Activated naive CD4-positive, alpha-beta T cell treated with anti-CD3 and anti-CD28 coated beads, Interleukin-2, amount 50 U/mL, for 24 hours (primary cell): ENCODE measurements around the gene ZFP36L2.

Experiments
- H3K27ac Mint-ChIP-seq: one replicate; pipeline ENCODE4 v1.8.0; 2021; ENCODE audit warnings: mild to moderate bottlenecking, mixed read lengths
- H3K27me3 Mint-ChIP-seq: one replicate; pipeline ENCODE4 v1.8.0; 2021; ENCODE audit warnings: mixed read lengths
- H3K36me3 Mint-ChIP-seq: one replicate; pipeline ENCODE4 v1.8.0; 2021; ENCODE audit warnings: mixed read lengths
- H3K4me1 Mint-ChIP-seq: one replicate; pipeline ENCODE4 v1.8.0; 2021; ENCODE audit warnings: mixed read lengths
- H3K4me3 Mint-ChIP-seq: one replicate; pipeline ENCODE4 v1.8.0; 2021; ENCODE audit warnings: mild to moderate bottlenecking, mixed read lengths
- H3K9me3 Mint-ChIP-seq: one replicate; pipeline ENCODE4 v1.8.0; 2021; ENCODE audit warnings: mixed read lengths

ZFP36L2 gene, protein sequence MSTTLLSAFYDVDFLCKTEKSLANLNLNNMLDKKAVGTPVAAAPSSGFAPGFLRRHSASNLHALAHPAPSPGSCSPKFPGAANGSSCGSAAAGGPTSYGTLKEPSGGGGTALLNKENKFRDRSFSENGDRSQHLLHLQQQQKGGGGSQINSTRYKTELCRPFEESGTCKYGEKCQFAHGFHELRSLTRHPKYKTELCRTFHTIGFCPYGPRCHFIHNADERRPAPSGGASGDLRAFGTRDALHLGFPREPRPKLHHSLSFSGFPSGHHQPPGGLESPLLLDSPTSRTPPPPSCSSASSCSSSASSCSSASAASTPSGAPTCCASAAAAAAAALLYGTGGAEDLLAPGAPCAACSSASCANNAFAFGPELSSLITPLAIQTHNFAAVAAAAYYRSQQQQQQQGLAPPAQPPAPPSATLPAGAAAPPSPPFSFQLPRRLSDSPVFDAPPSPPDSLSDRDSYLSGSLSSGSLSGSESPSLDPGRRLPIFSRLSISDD

DNA sequence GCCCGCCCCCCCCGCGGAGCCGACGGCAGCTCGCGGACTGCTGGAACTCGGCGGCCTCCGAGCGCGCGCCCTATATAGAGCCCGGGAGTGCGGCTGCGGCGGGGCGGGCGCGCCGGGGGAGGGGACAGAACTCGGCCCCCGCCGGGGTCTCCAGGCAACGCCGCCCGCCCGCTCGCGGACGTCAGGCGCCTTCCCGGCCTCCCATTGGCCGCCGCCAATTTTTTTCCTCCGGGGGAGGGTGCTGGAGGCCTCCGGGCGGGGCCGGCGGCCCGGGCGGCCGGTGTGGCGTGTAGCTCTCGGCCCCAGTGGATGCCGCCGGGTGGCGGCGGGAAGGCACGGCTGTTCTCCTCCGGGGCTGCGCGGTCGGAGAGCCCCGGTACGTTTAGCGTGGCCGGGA, at the start of gene ZFP36L2:
Gene ZFP36L2, minus strand, starts transcription at position 49 of the 397 bp plus-strand sequence. CDS start 291 bp downstream, outside the sequence.
- Mint-ChIP-seq H3K27ac (peak within 1 kb of the TSS; percentile 94), H3K4me1 (peaks cover 40% of the 10 kb centered on the region), H3K4me3 (peak within 1 kb of the TSS; percentile 95), H3K36me3 (peaks cover 13% of the 10 kb centered on the region), H3K9me3 (no peaks in the 10 kb centered on the region), H3K27me3 (no peaks in the 10 kb centered on the region)

DNA sequence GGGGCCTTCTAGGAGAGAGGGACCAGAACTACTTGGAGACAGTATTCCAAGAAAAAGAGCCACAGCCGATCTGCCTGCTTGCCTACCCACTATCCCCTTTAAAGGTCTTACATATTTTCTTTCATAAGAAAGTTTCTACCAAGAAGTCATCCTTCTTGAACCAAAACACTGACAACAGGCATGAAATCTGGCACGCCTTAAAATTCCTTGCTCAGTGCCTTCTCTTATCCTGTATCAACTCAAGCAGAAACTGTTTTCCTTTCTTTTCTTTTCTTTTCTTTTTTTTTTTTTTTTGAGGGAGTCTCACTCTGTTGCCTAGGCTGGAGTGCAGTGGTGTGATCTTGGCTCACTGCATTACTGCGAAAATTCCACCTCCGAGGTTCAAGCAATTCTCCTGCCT, 48.3 kb upstream of the ZFP36L2 start:
- Mint-ChIP-seq H3K27ac (no peak overlapping the region), H3K36me3 (peaks cover 15% of the 10 kb centered on the region), H3K4me1 (no peaks in the 10 kb centered on the region), H3K9me3 (no peaks in the 10 kb centered on the region), H3K27me3 (no peaks in the 10 kb centered on the region), H3K4me3 (no peak overlapping the region)

DNA sequence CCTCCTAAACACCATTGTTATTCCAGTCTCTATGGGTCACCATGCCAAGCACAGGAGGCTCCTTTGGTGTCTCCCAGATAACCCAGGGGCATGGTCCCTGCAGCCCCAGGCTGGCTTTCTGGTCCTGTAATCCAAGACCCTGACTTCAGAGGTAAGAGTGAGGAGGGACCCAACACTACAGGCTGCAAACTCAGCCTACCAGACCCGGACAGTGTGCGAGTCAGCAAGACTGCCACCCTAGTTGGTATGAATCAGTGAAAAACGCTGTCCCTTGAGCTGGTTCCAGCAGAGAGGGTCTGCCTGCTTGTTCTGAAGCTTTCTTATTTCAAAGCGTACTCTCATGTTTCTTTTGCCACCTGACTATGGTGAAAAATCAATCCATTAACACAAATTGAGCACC, 47.6 kb upstream of the ZFP36L2 start:
- H3K27ac Mint-ChIP-seq = peak overlapping the region; percentile 41
- no peak overlapping the region for H3K4me3 Mint-ChIP-seq
- H3K4me1 Mint-ChIP-seq = no peaks in the 10 kb centered on the region
- peaks cover 13% of the 10 kb centered on the region for H3K36me3 Mint-ChIP-seq
- no peaks in the 10 kb centered on the region for H3K9me3 Mint-ChIP-seq
- H3K27me3 Mint-ChIP-seq = no peaks in the 10 kb centered on the region

DNA sequence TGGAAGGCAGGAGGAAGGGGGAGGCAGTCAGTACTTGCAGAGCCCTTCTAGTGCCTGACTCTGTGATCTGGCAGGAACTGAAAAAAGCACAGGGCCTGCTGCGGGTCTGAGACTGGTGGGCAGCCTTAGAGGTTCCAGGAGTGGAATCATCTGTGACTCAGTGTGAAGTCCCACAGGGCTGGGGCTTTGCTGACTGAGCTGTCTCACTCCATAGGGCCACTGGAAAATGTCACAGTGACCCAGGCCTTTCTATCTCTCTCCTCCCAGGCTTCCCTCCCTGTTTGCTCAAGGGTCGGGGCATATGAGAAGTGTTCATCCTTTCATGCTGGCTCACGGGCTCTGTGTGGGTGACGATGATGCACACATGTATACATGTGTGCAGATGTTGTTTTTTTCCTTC, 47.1 kb upstream of the ZFP36L2 start:
- Mint-ChIP-seq H3K27me3 (no peaks in the 10 kb centered on the region), H3K9me3 (no peaks in the 10 kb centered on the region), H3K27ac (peak overlapping the region; percentile 41), H3K4me1 (no peaks in the 10 kb centered on the region), H3K36me3 (peaks cover 12% of the 10 kb centered on the region), H3K4me3 (no peak overlapping the region)

DNA sequence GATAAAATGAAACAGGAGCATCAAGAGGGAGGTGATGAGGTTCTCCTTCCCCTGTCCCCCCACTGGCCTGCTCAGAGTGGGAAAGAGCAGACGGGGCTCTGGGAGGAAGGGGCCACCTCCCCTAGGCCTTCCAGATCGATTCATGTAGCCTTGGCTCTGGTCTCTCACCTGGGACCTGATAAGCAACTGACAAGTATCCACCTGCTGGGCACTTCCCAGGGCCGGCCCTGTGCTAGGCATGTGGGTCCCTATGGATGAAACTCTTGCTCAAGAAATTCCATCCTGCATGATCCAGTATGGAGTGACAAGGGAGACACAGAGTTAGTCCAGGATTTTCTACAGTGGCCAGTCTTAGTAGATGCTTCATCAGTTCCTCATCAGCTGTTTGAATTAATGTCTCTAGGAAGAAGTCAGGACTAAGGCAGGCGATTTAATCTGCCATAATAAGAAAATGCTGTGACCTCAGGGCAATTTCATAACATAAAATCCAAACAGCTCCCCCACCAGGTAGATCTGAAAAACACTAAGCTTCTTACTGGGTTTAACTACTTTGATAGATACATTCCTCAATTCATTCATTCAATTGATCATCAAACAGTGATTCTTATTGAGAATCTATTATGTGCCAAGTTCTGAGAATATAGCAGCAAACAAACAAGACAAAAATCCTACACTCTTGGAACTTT, 44.7 kb upstream of the ZFP36L2 start:
- no peak overlapping the region for H3K27ac Mint-ChIP-seq
- H3K4me1 Mint-ChIP-seq = no peaks in the 10 kb centered on the region
- H3K27me3 Mint-ChIP-seq = no peaks in the 10 kb centered on the region
- no peaks in the 10 kb centered on the region for H3K9me3 Mint-ChIP-seq
- H3K36me3 Mint-ChIP-seq = peaks cover 8% of the 10 kb centered on the region
- no peak overlapping the region for H3K4me3 Mint-ChIP-seq

DNA sequence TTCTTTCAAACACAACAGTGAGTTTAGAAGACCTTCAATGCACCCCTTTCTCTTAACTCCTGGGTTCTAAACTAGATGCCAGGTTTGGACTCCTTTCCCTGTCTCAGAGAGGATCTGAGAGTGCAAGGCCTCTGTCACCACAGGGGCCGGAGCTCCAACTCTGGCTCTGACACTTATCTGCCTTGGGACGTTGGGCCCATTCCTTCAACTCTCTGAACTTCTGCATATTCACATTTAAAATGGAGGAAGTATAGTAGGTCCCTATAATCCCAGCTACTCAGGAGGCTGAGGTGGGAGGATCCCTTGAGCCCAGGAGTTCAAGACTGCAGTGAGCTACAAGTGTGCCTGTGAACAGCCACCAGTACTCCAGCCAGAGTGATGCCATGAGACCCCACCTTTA, 44.1 kb upstream of the ZFP36L2 start:
- Mint-ChIP-seq H3K9me3 (no peaks in the 10 kb centered on the region), H3K36me3 (peaks cover 8% of the 10 kb centered on the region), H3K4me1 (no peaks in the 10 kb centered on the region), H3K27me3 (no peaks in the 10 kb centered on the region), H3K27ac (no peak overlapping the region), H3K4me3 (no peak overlapping the region)

DNA sequence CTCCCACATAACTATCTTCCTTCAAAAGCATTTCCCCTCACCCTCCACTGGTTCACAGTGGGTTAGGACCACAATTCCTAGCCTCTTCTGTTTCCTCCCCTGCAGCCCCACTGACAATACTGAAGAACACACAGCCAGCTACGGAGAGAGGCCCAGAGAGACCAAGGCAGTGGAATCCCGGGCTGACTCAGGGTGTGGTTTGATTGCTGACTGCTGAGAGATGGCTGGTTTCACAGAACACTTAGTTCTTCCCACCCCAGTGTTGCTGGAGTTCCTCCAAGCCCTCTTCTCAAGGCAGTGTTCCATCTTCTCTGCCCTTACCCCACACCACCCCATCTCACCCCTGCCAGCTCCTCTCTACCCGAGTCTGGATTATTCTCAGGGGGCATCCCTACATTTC, 43.3 kb upstream of the ZFP36L2 start:
- H3K27me3 Mint-ChIP-seq = no peaks in the 10 kb centered on the region
- H3K4me1 Mint-ChIP-seq = no peaks in the 10 kb centered on the region
- H3K36me3 Mint-ChIP-seq = peaks cover 8% of the 10 kb centered on the region
- no peaks in the 10 kb centered on the region for H3K9me3 Mint-ChIP-seq
- no peak overlapping the region for H3K27ac Mint-ChIP-seq
- no peak overlapping the region for H3K4me3 Mint-ChIP-seq

DNA sequence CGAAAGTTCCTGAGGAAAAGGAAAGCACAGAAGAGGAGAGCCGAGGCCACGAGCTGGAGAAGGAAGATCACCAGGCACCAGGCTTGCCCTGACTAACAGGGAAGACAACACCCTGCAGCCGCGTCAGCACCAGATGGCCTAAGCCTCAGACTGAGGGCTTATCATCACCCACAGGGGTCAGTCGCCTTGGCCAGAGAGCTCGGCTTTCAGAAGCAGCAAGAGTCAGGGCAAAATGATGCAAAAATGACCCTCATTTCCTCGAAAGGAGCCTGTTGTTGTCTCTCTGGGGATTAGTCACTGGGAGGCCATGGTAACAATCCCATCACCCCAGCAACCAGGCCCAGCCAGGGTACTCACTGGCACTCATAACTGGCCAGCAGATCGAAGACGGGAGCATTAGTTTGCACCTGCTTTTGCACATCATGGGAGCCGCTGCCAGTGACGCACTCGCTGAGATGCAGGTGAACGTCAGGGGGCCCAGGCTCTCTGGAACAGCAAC, 42.7 kb upstream of the ZFP36L2 start:
- no peaks in the 10 kb centered on the region for H3K4me1 Mint-ChIP-seq
- no peaks in the 10 kb centered on the region for H3K9me3 Mint-ChIP-seq
- H3K4me3 Mint-ChIP-seq = no peak overlapping the region
- no peaks in the 10 kb centered on the region for H3K27me3 Mint-ChIP-seq
- H3K36me3 Mint-ChIP-seq = peaks cover 7% of the 10 kb centered on the region
- no peak overlapping the region for H3K27ac Mint-ChIP-seq

DNA sequence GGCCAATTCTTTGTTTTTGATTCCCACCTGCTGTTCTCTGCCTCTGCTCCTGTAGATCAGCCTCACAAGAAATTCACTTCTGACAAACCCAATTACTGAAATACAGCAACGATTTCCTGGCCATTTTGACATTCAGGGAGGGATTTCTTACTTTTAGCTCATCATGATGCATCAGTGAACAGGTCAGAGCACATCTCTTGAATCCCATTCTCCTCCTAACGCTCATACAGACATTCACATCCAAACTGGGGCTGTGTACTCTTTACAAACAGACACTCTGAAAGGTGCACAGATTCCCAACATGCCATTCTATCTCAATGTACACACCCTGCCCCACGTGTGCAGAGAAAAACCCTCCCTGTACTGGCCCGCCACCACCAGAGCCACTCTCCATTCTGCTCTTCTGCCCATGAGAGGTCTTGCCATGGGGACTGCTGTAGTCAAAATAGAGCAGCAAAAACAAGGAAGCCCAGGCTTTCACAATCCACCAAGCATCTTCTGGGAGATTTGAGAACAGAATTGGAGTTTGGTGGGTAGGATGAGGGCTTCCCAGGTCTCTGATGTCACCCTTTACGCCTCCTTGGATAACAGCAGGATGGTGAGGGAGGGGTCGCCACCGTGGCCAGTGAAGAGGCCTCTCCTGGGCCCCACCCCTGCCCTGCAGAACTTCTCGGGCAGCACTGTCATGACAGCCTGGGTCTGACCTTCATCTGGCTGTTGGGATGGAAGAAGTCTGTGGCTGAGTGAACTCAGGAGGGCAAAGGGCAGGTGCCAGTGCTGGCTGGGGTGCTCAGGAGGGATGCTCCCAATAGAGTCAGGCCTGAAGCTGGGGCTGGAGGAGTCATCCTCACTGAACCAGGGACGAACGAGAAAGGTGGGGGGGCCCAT, 41.9 kb upstream of the ZFP36L2 start:
- Mint-ChIP-seq H3K27ac (no peak overlapping the region), H3K4me1 (no peaks in the 10 kb centered on the region), H3K9me3 (no peaks in the 10 kb centered on the region), H3K4me3 (no peak overlapping the region), H3K27me3 (no peaks in the 10 kb centered on the region), H3K36me3 (peaks cover 5% of the 10 kb centered on the region)

DNA sequence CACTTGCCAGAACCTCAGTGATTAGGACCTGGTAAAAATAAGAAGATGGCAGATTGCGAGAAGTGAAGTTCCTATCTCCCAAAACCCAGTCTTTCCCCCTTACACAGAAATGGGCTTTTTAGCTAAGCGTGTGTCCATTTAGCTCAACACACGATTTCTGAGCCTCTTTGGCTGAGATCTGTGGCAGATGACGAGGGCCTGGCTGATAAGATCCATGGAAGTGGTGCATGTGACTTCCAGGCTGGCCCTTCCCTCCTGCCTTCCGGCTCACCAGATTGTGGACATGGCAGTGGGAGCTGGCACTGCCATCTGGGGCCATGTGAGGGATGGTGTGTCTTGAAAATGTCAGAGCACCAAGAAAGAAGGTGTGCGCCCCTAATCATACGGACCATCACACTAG, 41.0 kb upstream of the ZFP36L2 start:
- Mint-ChIP-seq H3K9me3 (no peaks in the 10 kb centered on the region), H3K36me3 (peaks cover 7% of the 10 kb centered on the region), H3K4me3 (no peak overlapping the region), H3K4me1 (no peaks in the 10 kb centered on the region), H3K27me3 (no peaks in the 10 kb centered on the region), H3K27ac (no peak overlapping the region)

DNA sequence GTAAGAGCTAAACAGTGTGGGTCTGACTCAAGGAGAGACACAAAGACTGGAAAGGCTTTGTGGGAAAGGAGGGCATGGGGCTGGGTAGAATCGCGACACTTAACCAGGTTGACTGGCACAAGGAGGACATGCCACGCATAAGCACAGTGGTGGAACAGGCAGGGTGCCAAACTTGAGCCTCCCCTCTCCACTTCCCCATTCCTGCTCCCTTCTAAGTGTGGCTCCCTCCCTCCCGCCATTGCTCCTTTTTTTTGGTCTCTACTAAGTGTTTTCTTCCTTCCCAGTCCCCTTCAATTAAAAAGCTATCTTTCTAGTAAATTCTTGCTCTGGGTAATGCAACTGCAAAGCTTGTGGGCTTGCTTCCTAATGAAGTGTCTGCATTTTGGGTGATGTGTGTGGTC, 40.3 kb upstream of the ZFP36L2 start:
- Mint-ChIP-seq H3K36me3 (peaks cover 11% of the 10 kb centered on the region), H3K4me1 (no peaks in the 10 kb centered on the region), H3K27me3 (no peaks in the 10 kb centered on the region), H3K4me3 (no peak overlapping the region), H3K27ac (no peak overlapping the region), H3K9me3 (no peaks in the 10 kb centered on the region)

DNA sequence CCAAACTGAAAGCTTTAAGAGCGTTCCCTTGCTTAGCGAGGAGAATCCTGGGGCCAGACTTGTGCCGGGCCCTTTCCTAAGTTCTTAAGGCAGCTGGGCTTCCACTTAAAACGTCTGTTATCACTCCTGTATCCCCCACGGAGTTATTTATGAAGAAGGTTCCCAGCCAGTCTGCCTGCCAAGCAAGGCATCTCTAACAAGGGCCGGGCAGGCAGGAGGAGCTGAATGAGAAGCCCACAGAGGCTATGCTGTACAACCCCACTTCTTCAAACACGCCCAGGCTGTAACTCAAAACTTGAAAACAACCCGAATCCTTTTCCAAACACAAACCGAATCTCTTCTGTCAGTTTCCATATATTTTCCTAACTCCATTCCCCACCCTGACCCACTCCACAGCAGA, 39.0 kb upstream of the ZFP36L2 start:
- no peaks in the 10 kb centered on the region for H3K4me1 Mint-ChIP-seq
- no peak overlapping the region for H3K27ac Mint-ChIP-seq
- H3K36me3 Mint-ChIP-seq = peaks cover 9% of the 10 kb centered on the region
- H3K27me3 Mint-ChIP-seq = no peaks in the 10 kb centered on the region
- no peak overlapping the region for H3K4me3 Mint-ChIP-seq
- no peaks in the 10 kb centered on the region for H3K9me3 Mint-ChIP-seq

DNA sequence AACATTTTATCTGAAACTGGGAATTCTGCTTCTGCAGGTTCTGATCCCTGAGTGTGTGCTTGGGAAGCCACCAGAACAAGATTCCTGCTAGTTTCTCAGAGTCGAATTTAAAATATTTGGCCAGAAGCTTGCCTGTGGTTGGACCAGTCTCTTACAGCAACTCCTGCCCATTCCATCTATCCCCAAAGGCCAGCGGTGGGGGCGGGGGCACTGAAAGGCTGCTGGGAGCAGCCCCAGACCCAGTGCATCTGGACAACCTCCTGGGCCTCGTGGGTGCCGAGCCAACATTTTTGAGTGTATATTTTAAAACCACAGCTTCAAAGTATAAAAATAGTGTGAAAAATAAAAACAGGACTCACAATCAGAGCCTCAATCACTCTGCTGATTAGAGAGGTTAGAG, 38.6 kb upstream of the ZFP36L2 start:
- H3K4me3 Mint-ChIP-seq = no peak overlapping the region
- peaks cover 9% of the 10 kb centered on the region for H3K36me3 Mint-ChIP-seq
- no peaks in the 10 kb centered on the region for H3K9me3 Mint-ChIP-seq
- no peak overlapping the region for H3K27ac Mint-ChIP-seq
- no peaks in the 10 kb centered on the region for H3K27me3 Mint-ChIP-seq
- H3K4me1 Mint-ChIP-seq = no peaks in the 10 kb centered on the region

DNA sequence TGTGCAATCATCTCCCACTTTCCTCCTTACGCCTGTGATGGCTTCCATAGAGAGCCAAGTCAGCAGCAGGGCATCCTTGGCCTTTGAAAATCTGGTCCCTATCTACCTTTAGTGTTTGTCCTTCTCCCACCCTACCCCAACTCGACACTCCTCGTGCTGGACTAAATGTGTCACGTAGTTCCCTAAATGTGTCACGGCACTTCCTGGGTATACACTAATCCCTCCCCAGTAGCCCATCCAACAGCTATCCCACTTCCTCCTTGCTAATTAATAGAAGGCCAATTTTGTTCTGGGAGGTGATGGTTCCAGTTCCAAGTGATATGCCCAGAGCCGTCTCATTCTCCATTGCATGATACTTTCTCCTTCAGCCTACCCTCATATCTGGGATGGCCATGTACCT, 36.5 kb upstream of the ZFP36L2 start:
- Mint-ChIP-seq H3K4me1 (no peaks in the 10 kb centered on the region), H3K9me3 (no peaks in the 10 kb centered on the region), H3K27ac (no peak overlapping the region), H3K4me3 (no peak overlapping the region), H3K27me3 (no peaks in the 10 kb centered on the region), H3K36me3 (peaks cover 9% of the 10 kb centered on the region)

DNA sequence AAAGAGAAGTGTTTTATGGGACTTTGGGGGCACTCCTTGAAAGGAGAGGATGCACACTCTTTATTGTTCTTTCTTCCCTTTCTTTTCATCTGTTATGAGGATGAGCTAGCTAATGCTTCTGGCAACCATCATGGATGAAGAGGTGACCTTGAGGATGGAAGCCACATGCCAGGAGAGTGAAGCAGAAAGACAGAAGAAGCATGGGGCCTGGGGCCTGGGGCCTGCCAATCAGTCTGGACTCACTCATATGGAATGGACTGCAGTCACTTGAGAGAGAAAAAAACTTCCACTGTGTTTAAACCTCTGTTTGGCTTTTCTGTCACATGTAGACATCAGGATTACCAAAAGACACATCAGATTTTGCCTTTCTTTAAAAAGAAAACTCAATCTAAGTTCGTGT, 35.8 kb upstream of the ZFP36L2 start:
- Mint-ChIP-seq H3K9me3 (no peaks in the 10 kb centered on the region), H3K36me3 (peaks cover 12% of the 10 kb centered on the region), H3K27me3 (no peaks in the 10 kb centered on the region), H3K27ac (no peak overlapping the region), H3K4me1 (no peaks in the 10 kb centered on the region), H3K4me3 (no peak overlapping the region)
